CD4-positive, alpha-beta memory T cell (primary cell): ENCODE measurements around the gene EPHA2. TPM values are rescaled to one million over a fixed set of nuclear protein-coding genes. Genes with fewer than 3 reads are reported as not detected.
A peak's percentile ranks its signal among the peaks of the same experiment; 100 is the strongest.
"Not testable (repeated sequence)": the region's sequence is repeated elsewhere in the genome, so short reads cannot be mapped to it uniquely, and the experiment has no call there.

ENCODE experiments used
- CTCF ChIA-PET: fragments of 350-600 bp; sonication (Branson Sonifier 250); formaldehyde crosslinking; loops from one replicate; lab custom pipeline; 2021; ENCODE audit warnings: inconsistent platforms; ENCODE audit not compliant: partially characterized antibody; lab: Charles Lee
- POLR2A ChIA-PET: fragments of 350-600 bp; sonication (Branson Sonifier 250); formaldehyde crosslinking; loops from one replicate; lab custom pipeline; 2021; ENCODE audit not compliant: partially characterized antibody; lab: Charles Lee
- DNase-seq, 5 donors: peaks; one replicate each; pipeline versions ENCODE4 v3.0.0 to v3.0.0-alpha.2; 2020 to 2022; ENCODE audit warnings: mixed read lengths in 1 of 5
- H3K27ac ChIP-seq: one replicate; pipeline ENCODE4 v1.7.0; 2013; ENCODE audit warnings: low read depth, low read length
- H3K27me3 ChIP-seq: 2 replicates; pipeline ENCODE4 v1.7.0; 2013; ENCODE audit warnings: mild to moderate bottlenecking, low read length, moderate library complexity; ENCODE audit not compliant: insufficient read depth
- H3K36me3 ChIP-seq: 2 replicates; pipeline ENCODE4 v1.7.0; 2013; ENCODE audit warnings: mild to moderate bottlenecking, low read length, moderate library complexity; ENCODE audit not compliant: insufficient read depth
- H3K4me1 ChIP-seq: 2 replicates; pipeline ENCODE4 v1.7.0; 2013; ENCODE audit warnings: mild to moderate bottlenecking, low read length, moderate library complexity; ENCODE audit not compliant: insufficient read depth
- H3K4me3 ChIP-seq, 2 donors: one replicate each; pipeline ENCODE4 v1.7.0; 2013; ENCODE audit warnings: low read length in 2 of 2, mild to moderate bottlenecking in 1 of 2
- H3K9me3 ChIP-seq, 2 donors: one replicate each; pipeline ENCODE4 v1.7.0; 2013; ENCODE audit warnings: low read length in 2 of 2, control low read depth in 1 of 2; ENCODE audit not compliant: control insufficient read depth in 1 of 2
- H3K27ac Mint-ChIP-seq, 7 donors: one replicate each; pipeline ENCODE4 v1.8.0; 2020 to 2021; ENCODE audit warnings: mixed read lengths in 7 of 7, mild to moderate bottlenecking in 6 of 7, inconsistent platforms in 3 of 7, moderate library complexity in 3 of 7
- H3K27me3 Mint-ChIP-seq, 2 donors: one replicate each; pipeline ENCODE4 v1.8.0; 2020 to 2021; ENCODE audit warnings: mixed read lengths in 2 of 2
- H3K36me3 Mint-ChIP-seq, 2 donors: one replicate each; pipeline ENCODE4 v1.8.0; 2020 to 2021; ENCODE audit warnings: mixed read lengths in 2 of 2, inconsistent platforms in 1 of 2, mild to moderate bottlenecking in 1 of 2
- H3K4me1 Mint-ChIP-seq, 4 donors: one replicate each; pipeline ENCODE4 v1.8.0; 2020 to 2021; ENCODE audit warnings: mixed read lengths in 4 of 4, mild to moderate bottlenecking in 1 of 4
- H3K4me3 Mint-ChIP-seq, 8 donors: one replicate each; pipeline ENCODE4 v1.8.0; 2020 to 2021; ENCODE audit warnings: mixed read lengths in 8 of 8, mild to moderate bottlenecking in 7 of 8, moderate library complexity in 6 of 8, inconsistent platforms in 3 of 8
- H3K9me3 Mint-ChIP-seq, 8 donors: one replicate each; pipeline ENCODE4 v1.8.0; 2020 to 2021; ENCODE audit warnings: mixed read lengths in 8 of 8, mild to moderate bottlenecking in 5 of 8, inconsistent platforms in 3 of 8, moderate library complexity in 1 of 8
- intact Hi-C: fragments of 100-400 bp; cut with micrococcal nuclease; formaldehyde crosslinking; loops from one replicate; pipeline ENCODE4 v1.15.1; 2023
- polyA plus RNA-seq, 2 donors: library from polyadenylated mRNA; unstranded; fragments of 300-500 nt; fragmentation: Illumina TruSeq; gene quantifications; one replicate each; pipeline ENCODE4 v1.2.3, GENCODE V29; 2021
- total RNA-seq, 2 experiments: library from RNA; stranded (reverse); gene quantifications; one replicate each; pipeline ENCODE4 v1.2.3, GENCODE V29; 2021

EPHA2 gene
- total and polyA plus RNA-seq, 4 experiments from 2014 or later: not detected

- Mint-ChIP-seq H3K9me3 (no peaks in the 10 kb centered on the region), H3K27ac (peak overlapping the region in 5 of 7 donors; percentile 9 to 79 (median 25)), H3K27me3 (peaks cover 0 to 2% of the 10 kb centered on the region in 2 donors), H3K4me1 (peaks cover 40 to 85% (median 59%) of the 10 kb centered on the region in 4 donors), H3K36me3 (no peaks in the 10 kb centered on the region), H3K4me3 (peak overlapping the region in 6 of 8 donors; percentile 0 to 69 (median 58))
- no peak overlapping the region for H3K27ac ChIP-seq
- no peaks in the 10 kb centered on the region for H3K27me3 ChIP-seq
- no peaks in the 10 kb centered on the region for H3K9me3 ChIP-seq
- intact Hi-C loops: no loop called here
- peaks cover 49% of the 10 kb centered on the region for H3K4me1 ChIP-seq
- CTCF ChIA-PET: interaction anchor here (0.9 to 1.2 kb wide), 2 partner anchors 9 to 92 kb away, joined by 3 read pairs; no protein-coding TSS in a partner anchor
- H3K36me3 ChIP-seq: no peaks in the 10 kb centered on the region
- no peak overlapping the region for H3K4me3 ChIP-seq
- no peak for DNase-seq
- POLR2A ChIA-PET: no interaction called here
Observed at GRCh38 chr1:16166117-16166516, 10.2 kb upstream of the EPHA2 start.

- POLR2A ChIA-PET: interaction anchor here (1.3 kb wide), 1 partner anchor 11 kb away, joined by 3 read pairs; no protein-coding TSS in a partner anchor
- Mint-ChIP-seq H3K27me3 (no peaks in the 10 kb centered on the region), H3K9me3 (no peaks in the 10 kb centered on the region), H3K4me1 (peaks cover 40 to 86% (median 59%) of the 10 kb centered on the region in 4 donors), H3K36me3 (no peaks in the 10 kb centered on the region), H3K4me3 (peak overlapping the region in 6 of 8 donors; percentile 7 to 69 (median 58)), H3K27ac (peak overlapping the region in 5 of 7 donors; percentile 25 to 79 (median 69))
- DNase-seq: no peak
- intact Hi-C loops: no loop called here
- H3K4me3 ChIP-seq: no peak overlapping the region
- H3K27me3 ChIP-seq: no peaks in the 10 kb centered on the region
- H3K36me3 ChIP-seq: no peaks in the 10 kb centered on the region
- no peak overlapping the region for H3K27ac ChIP-seq
- no peaks in the 10 kb centered on the region for H3K9me3 ChIP-seq
- H3K4me1 ChIP-seq: peaks cover 50% of the 10 kb centered on the region
- CTCF ChIA-PET: interaction anchor here (1.2 to 1.8 kb wide), 2 partner anchors 24 to 91 kb away, joined by 3 to 5 read pairs; no protein-coding TSS in a partner anchor
Observed at GRCh38 chr1:16165548-16165947, 9.7 kb upstream of the EPHA2 start.

GRCh38 chr1:16165073-16165364, 9.2 kb upstream of the EPHA2 start:
- POLR2A ChIA-PET: interaction anchor here (1.3 kb wide), 1 partner anchor 10 kb away, joined by 3 read pairs; no protein-coding TSS in a partner anchor
- Histone ChIP-seq H3K27me3 (no peaks in the 10 kb centered on the region), H3K9me3 (no peaks in the 10 kb centered on the region), H3K4me1 (peaks cover 50% of the 10 kb centered on the region), H3K36me3 (no peaks in the 10 kb centered on the region), H3K27ac (no peak overlapping the region), H3K4me3 (no peak overlapping the region)
- DNase-seq: no peak
- CTCF ChIA-PET: interaction anchor here (1.2 to 1.8 kb wide), 2 partner anchors 24 to 91 kb away, joined by 3 to 5 read pairs; no protein-coding TSS in a partner anchor
- Mint-ChIP-seq H3K9me3 (no peaks in the 10 kb centered on the region), H3K4me3 (peak overlapping the region in 1 of 8 donors; percentile 59), H3K36me3 (no peaks in the 10 kb centered on the region), H3K4me1 (peaks cover 42 to 83% (median 60%) of the 10 kb centered on the region in 4 donors), H3K27ac (peak overlapping the region in 3 of 7 donors; percentile 55 to 79 (median 56)), H3K27me3 (no peaks in the 10 kb centered on the region)
- intact Hi-C loops: no loop called here

- peaks cover 49% of the 10 kb centered on the region for H3K4me1 ChIP-seq
Observed at GRCh38 chr1:16164213-16165072, 8.6 kb upstream of the EPHA2 start.

GRCh38 chr1:16163608-16164212, 7.8 kb upstream of the EPHA2 start:
- H3K4me1 ChIP-seq: peaks cover 49% of the 10 kb centered on the region
- H3K27me3 Mint-ChIP-seq, H3K4me3 ChIP-seq, H3K9me3 ChIP-seq, DNase-seq, H3K36me3 Mint-ChIP-seq, H3K27ac ChIP-seq, intact Hi-C loops, H3K36me3 ChIP-seq, H3K9me3 Mint-ChIP-seq, H3K27me3 ChIP-seq: not testable (repeated sequence)
- H3K27ac Mint-ChIP-seq: peak overlapping the region in 3 of 7 donors; percentile 58 to 79 (median 66)
- ChIA-PET CTCF (interaction anchor here (0.8 to 1.5 kb wide), 4 partner anchors 23 to 85 kb away, joined by 3 to 4 read pairs (median 3); no protein-coding TSS in a partner anchor), POLR2A (interaction anchor here (0.6 kb wide), 1 partner anchor 42 kb away, joined by 3 read pairs; no protein-coding TSS in a partner anchor)
- peaks cover 40 to 82% (median 61%) of the 10 kb centered on the region in 4 donors for H3K4me1 Mint-ChIP-seq
- H3K4me3 Mint-ChIP-seq: peak overlapping the region in 7 of 8 donors; percentile 1 to 90 (median 35)

More at GRCh38 chr1:16164213-16165072, 8.6 kb upstream of the EPHA2 start:
- Mint-ChIP-seq H3K4me1 (peaks cover 43 to 82% (median 61%) of the 10 kb centered on the region in 4 donors), H3K4me3 (peak overlapping the region in 6 of 8 donors; percentile 25 to 76 (median 62)), H3K27ac (peak overlapping the region; percentile 36 to 83 (median 66)), H3K9me3 (no peaks in the 10 kb centered on the region), H3K27me3 (no peaks in the 10 kb centered on the region), H3K36me3 (no peaks in the 10 kb centered on the region)
- DNase-seq: peak in 1 of 5 donors; percentile 58
- intact Hi-C loops: no loop called here
- no peaks in the 10 kb centered on the region for H3K36me3 ChIP-seq
- H3K4me3 ChIP-seq: no peak overlapping the region
- no peak overlapping the region for H3K27ac ChIP-seq
- ChIA-PET POLR2A (interaction anchor here (1.3 kb wide), 1 partner anchor 10 kb away, joined by 3 read pairs; no protein-coding TSS in a partner anchor), CTCF (interaction anchor here (0.8 to 1.8 kb wide), 4 partner anchors 25 to 90 kb away, joined by 3 to 5 read pairs (median 4); no protein-coding TSS in a partner anchor)
- no peaks in the 10 kb centered on the region for H3K27me3 ChIP-seq
- no peaks in the 10 kb centered on the region for H3K9me3 ChIP-seq

GRCh38 chr1:16162163-16162822, 6.4 kb upstream of the EPHA2 start:
- CTCF ChIA-PET: interaction anchor here (1.0 to 2.1 kb wide), 4 partner anchors 24 to 83 kb away, joined by 3 to 6 read pairs (median 4); no protein-coding TSS in a partner anchor
- peak overlapping the region; percentile 79 to 90 (median 84) for H3K4me3 Mint-ChIP-seq
- intact Hi-C loops: no loop called here
- H3K4me1 Mint-ChIP-seq: peaks cover 48 to 88% (median 66%) of the 10 kb centered on the region in 4 donors
- H3K27ac Mint-ChIP-seq: peak overlapping the region; percentile 79 to 96 (median 93)
- no peaks in the 10 kb centered on the region for H3K36me3 ChIP-seq
- H3K4me1 ChIP-seq: peaks cover 56% of the 10 kb centered on the region
- no peaks in the 10 kb centered on the region for H3K27me3 ChIP-seq
- H3K9me3 Mint-ChIP-seq: no peaks in the 10 kb centered on the region
- H3K27ac ChIP-seq: peak overlapping the region; percentile 43
- H3K4me3 ChIP-seq: peak overlapping the region in 1 of 2 donors; percentile 43
- POLR2A ChIA-PET: interaction anchor here (0.6 to 0.8 kb wide), 2 partner anchors 8 to 11 kb away, joined by 3 read pairs; no protein-coding TSS in a partner anchor
- no peaks in the 10 kb centered on the region for H3K27me3 Mint-ChIP-seq
- H3K9me3 ChIP-seq: no peaks in the 10 kb centered on the region
- peak; percentile 73 to 79 (median 75) for DNase-seq
- H3K36me3 Mint-ChIP-seq: no peaks in the 10 kb centered on the region
